ENCODE results near the gene MFNG.

The MFNG gene

DNA sequence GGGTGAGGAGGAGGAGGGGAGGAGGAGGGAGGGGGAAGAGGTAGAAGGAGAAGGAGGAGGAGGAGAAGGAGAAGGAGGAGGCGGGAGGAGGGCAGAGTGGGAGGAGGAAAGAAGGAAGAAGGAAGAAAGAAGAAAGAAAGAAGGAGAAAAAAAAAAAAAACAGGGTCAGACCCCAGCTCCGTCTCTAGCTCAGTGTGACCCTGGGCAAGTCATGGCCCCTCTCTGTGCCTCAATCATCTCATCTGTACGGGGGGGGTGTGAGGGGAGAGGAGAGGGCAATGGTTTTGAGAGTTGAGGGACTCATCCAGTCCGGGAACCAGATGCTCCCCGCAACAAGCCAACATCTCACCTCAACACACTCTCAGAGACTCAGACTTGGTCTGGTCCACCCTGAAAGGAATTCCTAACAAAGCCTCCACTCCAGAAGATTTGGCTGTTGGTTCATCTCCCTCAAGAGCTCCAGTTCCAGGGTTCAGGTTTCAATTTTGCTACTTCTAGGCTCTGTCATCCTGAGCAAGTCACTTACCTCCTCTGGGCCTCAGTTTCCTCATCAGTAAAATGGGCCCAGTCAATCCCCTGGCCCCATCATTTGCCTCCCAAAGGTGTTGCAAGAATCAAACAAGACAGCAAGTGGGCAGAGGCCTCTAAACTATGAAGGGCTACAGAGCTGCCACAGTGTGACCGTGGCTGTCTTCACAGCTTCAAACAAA lies 25.4 kb upstream of the MFNG start:
- DNase-seq (ENCODE audit: low read depth): no peak

- no peak for DNase-seq (ENCODE audit: low read depth)
These were observed 23.9 kb upstream of the MFNG start for GRCh38 chr22:37510091-37510490.

GRCh38 chr22:37509059-37509860 lies 23.1 kb upstream of the MFNG start:
- no peak for DNase-seq (ENCODE audit: low read depth)

GRCh38 chr22:37508431-37508992 lies 22.3 kb upstream of the MFNG start:
- DNase-seq (ENCODE audit: low read depth): no peak

- no peak for DNase-seq (ENCODE audit: low read depth)
These were observed 21.5 kb upstream of the MFNG start for GRCh38 chr22:37507731-37508130.

GRCh38 chr22:37505989-37506388 lies 19.8 kb upstream of the MFNG start:
- DNase-seq (ENCODE audit: low read depth): no peak

- no peak for DNase-seq (ENCODE audit: low read depth)
These were observed 19.4 kb upstream of the MFNG start for GRCh38 chr22:37505565-37505964.

GRCh38 chr22:37504964-37505363 lies 18.8 kb upstream of the MFNG start:
- no peak for DNase-seq (ENCODE audit: low read depth)

DNA sequence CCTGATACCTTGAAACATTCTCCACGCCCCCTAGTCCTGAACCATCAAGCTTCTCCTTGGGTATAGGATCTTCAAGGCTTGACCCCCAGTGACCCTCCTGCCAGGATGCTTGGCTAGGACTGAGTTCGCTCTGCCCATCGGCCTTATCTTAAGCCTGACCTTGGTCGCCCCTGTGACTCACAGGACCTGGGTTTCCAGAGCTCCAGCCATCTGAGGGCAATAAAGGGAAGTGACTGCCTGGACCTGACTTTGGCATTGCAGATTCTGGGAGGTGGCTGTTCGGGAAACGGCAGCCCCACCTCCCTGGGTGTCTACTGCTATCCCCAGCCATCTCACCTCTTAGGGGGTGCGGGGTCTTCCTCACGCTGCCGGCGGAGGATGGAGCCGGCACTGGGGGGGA lies 17.7 kb upstream of the MFNG start:
- DNase-seq (ENCODE audit: low read depth): no peak

- no peak for DNase-seq (ENCODE audit: low read depth)
These were observed 17.0 kb upstream of the MFNG start for GRCh38 chr22:37503183-37503683.

GRCh38 chr22:37502342-37503182 lies 16.4 kb upstream of the MFNG start:
- DNase-seq (ENCODE audit: low read depth): no peak

DNA sequence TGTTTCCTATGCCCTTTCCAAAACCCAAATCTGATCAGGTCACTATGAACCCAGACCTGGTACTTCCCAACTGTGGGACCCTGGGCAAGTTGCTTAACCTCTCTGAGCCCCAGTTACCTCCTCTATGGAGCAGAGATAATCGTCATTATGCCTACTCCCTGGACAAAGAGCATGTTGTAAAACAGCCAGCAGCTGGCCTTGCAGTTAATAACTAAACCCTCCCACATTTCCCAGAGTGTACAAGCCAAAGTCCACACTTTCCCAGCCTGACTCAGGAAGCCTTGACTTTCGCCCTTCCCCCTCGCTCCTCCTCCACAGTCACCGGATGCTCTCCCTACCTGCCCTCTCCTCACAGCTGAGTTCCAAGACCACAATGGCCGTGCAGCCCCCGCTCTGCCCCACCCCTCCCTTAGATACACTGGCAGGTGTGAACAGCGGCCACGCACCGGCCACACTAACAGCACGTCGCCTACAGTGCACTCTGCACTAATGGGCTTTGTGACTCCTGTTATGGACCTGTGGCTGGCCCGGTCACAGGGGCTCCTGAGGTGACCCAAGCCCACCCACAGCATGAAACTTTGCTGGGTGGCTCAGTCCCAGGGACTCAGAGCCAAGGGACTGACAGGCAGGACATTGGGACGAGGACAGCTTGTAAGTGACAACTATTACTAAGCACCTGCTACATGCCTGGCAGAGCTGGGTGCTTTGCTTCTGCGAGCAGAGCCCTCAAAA lies 15.6 kb upstream of the MFNG start:
- no peak for DNase-seq (ENCODE audit: low read depth)

GRCh38 chr22:37500745-37501609 lies 14.8 kb upstream of the MFNG start:
- no peak for DNase-seq (ENCODE audit: low read depth)

DNA sequence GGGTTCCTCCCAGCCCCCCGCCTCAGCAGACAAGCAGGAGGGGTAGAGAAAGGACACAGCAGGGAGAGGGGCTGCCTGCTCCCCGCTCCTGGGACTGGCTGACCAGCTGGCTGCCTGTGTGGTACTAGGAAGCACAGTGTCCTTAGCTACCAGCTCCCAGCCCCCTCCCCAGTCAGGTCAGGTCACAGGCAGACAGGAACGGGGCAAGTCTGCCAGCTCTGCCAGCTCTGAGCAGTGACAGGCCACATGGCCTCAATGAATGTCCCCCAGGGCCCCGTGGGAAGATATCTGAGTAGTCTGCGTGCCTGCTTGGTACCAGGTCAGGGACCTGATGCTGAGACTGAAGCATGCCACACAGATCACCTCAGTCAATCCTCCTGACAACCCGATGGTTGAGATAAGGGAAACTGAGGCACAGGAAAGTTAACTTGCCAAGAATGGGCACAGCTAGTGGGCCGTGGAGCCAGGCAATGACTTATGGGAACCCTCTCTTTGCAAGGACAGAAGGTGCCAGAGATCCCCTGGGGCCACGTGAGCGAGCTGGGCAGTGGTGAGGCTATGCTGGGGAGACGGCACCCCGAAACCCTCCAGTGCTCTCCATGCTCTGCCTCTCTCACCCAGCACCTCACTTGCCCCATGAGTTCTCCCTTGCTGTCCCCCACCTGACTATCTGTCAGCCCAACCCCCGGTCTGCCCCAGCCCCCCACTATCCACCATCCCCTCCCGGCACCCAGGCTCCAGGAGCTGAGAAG lies 13.8 kb upstream of the MFNG start:
- DNase-seq (ENCODE audit: low read depth): no peak

GRCh38 chr22:37499027-37499707 lies 13.0 kb upstream of the MFNG start:
- DNase-seq (ENCODE audit: low read depth): no peak

- DNase-seq (ENCODE audit: low read depth): peak; percentile 57
These were observed 12.2 kb upstream of the MFNG start for GRCh38 chr22:37498289-37498909.

GRCh38 chr22:37497062-37497599 lies 10.9 kb upstream of the MFNG start:
- no peak for DNase-seq (ENCODE audit: low read depth)

GRCh38 chr22:37496651-37497050 lies 10.5 kb upstream of the MFNG start:
- no peak for DNase-seq (ENCODE audit: low read depth)

Measured in activated T-helper 1 cell treated with Interleukin-2 at 50 U/mL for 16 hours (primary cell).